Fibroblast of villous mesenchyme (primary cell): ENCODE measurements around the gene CCDC148. TPM values are rescaled to one million over a fixed set of nuclear protein-coding genes. Genes with fewer than 3 reads are reported as not detected.

Source experiments
- DNase-seq: peaks from one replicate; pipeline ENCODE4 v3.0.0-alpha.2; 2010; ENCODE audit warnings: low read depth
- H3K4me3 ChIP-seq: 2 replicates; pipeline ENCODE4 v1.5.1; 2011; ENCODE audit warnings: low read depth, mild to moderate bottlenecking, low read length
- CTCF ChIP-seq: IDR thresholded peaks from 2 replicates; pipeline ENCODE4 v1.5.1; 2012; ENCODE audit warnings: low read depth, mild to moderate bottlenecking, low read length; ENCODE audit not compliant: insufficient read depth
- total RNA-seq: library from RNA; depleted of rRNA; stranded (reverse); fragments of >200 nt; gene quantifications from 2 replicates; pipeline ENCODE4 v1.2.3, GENCODE V29; 2012

CCDC148 gene
- total RNA-seq, 1 donor, result 2.6 TPM

- TF ChIP-seq CTCF, result no peak
- H3K4me3 ChIP-seq, result no peak overlapping the region
- DNase-seq, result no peak
Observed at GRCh38 chr2:158432117-158432516, 24.4 kb downstream of the CCDC148 start.

- TF ChIP-seq CTCF, result no peak
- no peak for DNase-seq
- H3K4me3 ChIP-seq, result no peak overlapping the region
Observed at GRCh38 chr2:158414538-158414937, 42.0 kb downstream of the CCDC148 start.

DNA sequence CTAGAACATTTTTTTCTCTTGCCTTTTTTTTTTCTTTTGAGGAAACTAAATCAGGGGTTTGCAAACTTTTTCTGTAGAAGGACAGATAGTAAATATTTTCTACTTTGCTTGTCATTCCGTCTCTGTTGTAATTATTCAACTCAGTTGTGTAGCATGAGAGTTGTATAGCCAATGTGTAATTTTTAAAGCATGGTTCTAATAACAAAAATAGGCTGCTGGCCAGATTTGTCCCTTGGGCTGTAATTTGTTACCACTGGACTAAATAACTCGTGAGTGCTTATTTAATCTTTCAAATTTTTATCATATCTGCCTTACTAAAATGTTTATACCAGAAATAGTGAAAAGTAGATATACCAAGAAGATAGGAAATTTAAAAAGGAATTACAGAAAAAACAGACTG is 43.0 kb downstream of the CCDC148 start:
- H3K4me3 ChIP-seq, result no peak overlapping the region
- no peak for DNase-seq
- TF ChIP-seq CTCF, result no peak

DNA sequence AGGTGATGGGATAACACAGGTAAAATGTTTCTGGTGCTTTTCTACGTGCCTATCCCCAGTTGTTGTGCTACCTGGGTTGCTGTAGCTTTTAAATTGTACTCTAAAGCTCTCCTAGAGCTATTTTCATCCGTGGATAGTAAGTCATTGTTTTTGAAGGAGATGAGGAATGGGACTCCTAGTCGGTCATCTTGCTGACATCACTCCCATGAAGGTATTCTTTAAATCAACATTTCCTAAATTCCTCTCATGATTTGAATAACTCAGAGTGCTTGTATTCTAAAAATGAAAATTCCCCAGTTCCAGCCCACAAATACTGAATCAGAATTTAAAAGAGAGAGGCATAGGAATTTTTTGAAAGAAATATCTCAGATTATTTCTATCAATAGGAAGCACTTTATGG is 44.3 kb downstream of the CCDC148 start:
- no peak for TF ChIP-seq CTCF
- DNase-seq, result no peak
- no peak overlapping the region for H3K4me3 ChIP-seq

GRCh38 chr2:158411748-158412147 is 44.8 kb downstream of the CCDC148 start:
- no peak for DNase-seq
- no peak for TF ChIP-seq CTCF
- no peak overlapping the region for H3K4me3 ChIP-seq

GRCh38 chr2:158410132-158410531 is 46.4 kb downstream of the CCDC148 start:
- TF ChIP-seq CTCF, result no peak
- DNase-seq, result no peak
- no peak overlapping the region for H3K4me3 ChIP-seq

- H3K4me3 ChIP-seq, result no peak overlapping the region
- no peak for TF ChIP-seq CTCF
- DNase-seq, result no peak
Observed at GRCh38 chr2:158407031-158407430, 49.5 kb downstream of the CCDC148 start.
